Middle frontal gyrus (tissue), 1 donor: ENCODE measurements around the gene IGFALS.

Experiments
- DNase-seq: peaks from one replicate; pipeline ENCODE4 v3.0.0-alpha.2; 2015; ENCODE audit warnings: low spot score; ENCODE audit errors: extremely low spot score

The IGFALS gene

DNA sequence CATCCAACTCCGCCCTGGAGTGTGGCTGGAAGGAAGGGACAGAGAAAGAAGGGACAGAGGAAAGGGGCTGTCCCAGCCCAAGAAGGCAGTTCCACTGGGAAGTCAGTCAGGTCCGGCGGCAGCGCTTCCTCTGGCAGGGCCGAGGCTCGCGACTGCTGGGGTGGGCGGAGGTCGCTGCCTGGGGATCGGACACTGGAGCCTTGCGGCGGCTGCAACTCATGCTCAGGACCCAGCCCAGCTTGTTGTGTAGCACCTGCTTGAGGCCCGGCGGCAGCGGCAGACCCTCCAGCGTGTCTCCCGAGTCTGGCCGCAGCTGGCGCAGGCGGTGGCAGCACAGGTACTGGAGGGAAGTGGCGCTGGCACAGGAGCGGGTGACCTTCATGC is 16.5 kb downstream of the IGFALS start:
- no peak for DNase-seq

GRCh38 chr16:1776672-1776955 is 16.9 kb downstream of the IGFALS start:
- DNase-seq, result no peak

GRCh38 chr16:1775846-1776671 is 17.4 kb downstream of the IGFALS start:
- DNase-seq, result no peak

DNA sequence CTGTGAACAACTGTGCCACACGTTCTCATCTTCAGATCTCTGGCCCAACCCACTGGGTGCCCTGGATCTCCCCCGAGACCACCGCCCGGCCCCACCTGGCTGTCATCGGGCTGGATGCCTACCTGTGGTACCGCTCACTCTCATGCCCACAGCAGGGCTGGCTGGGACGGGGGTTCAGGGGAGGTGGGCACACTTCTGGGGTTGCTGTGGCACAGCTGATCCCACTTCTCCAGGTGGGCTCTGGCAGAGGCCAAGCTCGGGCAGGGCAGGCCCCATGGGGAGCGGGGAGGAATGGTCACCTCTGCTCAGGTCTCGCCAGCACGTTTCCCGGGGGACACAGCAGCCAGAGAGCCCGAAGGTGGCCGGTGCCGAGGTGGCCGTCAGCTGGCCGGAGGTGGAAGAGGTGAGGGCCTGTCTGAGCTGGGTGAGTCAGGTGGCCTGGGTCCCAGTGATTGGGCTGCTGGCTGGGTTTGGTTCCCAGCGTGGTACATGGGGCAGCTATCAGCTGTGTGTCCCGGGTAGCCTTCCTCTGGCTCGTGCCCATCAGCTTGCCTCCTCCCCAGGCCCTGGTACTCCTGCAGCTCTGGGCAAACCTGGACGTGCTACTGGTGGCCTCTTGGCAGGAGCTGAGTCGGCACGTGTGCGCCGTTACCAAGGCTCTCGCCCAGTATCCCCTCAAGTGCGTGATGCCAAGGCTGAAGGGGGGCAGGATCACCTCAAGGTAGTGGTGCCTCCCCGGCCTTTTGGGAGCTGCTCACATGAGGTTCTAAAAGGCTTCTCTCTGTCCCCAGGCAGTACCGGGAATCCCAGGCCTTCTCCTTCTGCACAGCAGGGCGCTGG is 18.3 kb downstream of the IGFALS start:
- no peak for DNase-seq

- no peak for DNase-seq
Measured at GRCh38 chr16:1774448-1774780, 19.1 kb downstream of the IGFALS start.

DNA sequence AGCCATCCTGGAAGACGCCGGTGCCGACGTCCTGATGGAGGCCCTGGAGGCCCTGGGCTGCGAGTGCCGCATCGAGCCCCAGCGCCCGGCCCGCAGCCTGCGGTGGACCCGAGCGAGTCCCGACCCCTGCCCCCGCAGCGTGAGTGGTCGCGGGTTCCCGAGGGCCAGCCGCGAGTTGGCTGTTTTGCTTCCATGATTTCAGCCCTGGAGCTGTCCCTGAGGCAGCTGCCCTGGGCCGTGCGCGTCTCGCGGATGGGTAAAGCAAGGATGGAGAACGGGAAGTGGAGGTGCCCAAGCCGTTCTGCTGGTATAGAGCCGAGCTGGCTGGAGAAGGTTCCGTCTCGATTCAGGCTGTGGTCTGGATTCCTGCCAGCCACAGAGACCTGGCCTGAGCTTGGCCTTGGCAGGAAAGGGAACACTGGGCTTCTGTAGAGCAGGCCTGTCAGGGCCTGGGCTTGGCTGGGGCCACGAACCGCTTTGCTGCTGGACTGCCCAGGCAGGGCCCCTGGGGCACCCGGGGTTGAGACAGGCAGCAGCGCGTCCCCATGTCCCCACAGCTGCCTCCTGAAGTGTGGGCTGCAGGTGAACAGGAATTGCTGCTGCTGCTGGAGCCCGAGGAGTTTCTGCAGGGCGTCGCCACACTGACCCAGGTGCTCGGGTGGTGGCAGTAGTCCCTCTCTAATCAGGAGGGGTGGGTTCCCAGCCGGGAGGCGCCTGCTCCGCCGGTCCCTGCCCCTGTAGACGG is 19.6 kb downstream of the IGFALS start:
- no peak for DNase-seq

GRCh38 chr16:1772908-1773702 is 20.4 kb downstream of the IGFALS start, which contains the start of gene MRPS34:
Gene MRPS34, minus strand, starts transcription at chr16:1773134. Its CDS starts 15 bp downstream, at chr16:1773119.
- peak; percentile 62 for DNase-seq

DNA sequence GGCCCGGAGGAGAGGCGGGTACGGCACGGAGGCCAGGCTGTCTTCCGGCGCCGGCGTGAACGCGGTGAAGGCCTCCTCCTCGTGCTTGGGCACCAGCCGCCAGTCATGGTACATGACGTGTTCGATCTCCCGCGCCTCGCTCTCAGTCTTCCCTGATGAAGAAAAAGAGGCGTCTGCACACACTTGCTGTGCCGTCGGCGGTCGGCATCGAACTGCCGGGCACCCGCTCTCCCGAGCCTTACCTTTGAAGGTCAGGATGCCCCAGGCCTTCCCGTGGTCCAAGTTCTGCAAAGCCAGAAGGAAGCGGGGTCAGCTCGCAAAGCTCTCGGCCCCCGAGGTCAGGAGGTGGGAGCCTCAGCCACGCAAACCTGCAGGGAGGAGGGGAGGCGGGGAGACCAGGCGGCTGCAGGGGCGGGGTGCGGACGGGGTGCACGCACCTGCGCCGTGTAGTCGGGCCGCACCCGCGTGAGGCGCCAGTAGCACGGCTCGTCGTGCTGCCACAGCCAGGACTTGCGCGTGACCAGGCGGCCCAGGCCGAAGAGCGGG is 21.1 kb downstream of the IGFALS start, which contains the start of gene EME2:
TSS of gene EME2 (plus strand) at position 449 of the 546 bp plus-strand sequence. CDS start 418 bp downstream, outside the sequence.
- DNase-seq, result no peak

GRCh38 chr16:1771864-1772361 is 21.6 kb downstream of the IGFALS start:
- DNase-seq, result no peak

- DNase-seq, result no peak
Measured at GRCh38 chr16:1771188-1771863, 22.2 kb downstream of the IGFALS start, which contains the start of gene NME3. Gene NME3, minus strand, starts transcription at chr16:1771543. Its CDS starts 9 bp downstream, at chr16:1771534.

GRCh38 chr16:1770328-1771187 is 22.9 kb downstream of the IGFALS start:
- DNase-seq, result peak; percentile 59

- DNase-seq, result no peak
Measured at GRCh38 chr16:1769402-1770300, 23.9 kb downstream of the IGFALS start.

DNA sequence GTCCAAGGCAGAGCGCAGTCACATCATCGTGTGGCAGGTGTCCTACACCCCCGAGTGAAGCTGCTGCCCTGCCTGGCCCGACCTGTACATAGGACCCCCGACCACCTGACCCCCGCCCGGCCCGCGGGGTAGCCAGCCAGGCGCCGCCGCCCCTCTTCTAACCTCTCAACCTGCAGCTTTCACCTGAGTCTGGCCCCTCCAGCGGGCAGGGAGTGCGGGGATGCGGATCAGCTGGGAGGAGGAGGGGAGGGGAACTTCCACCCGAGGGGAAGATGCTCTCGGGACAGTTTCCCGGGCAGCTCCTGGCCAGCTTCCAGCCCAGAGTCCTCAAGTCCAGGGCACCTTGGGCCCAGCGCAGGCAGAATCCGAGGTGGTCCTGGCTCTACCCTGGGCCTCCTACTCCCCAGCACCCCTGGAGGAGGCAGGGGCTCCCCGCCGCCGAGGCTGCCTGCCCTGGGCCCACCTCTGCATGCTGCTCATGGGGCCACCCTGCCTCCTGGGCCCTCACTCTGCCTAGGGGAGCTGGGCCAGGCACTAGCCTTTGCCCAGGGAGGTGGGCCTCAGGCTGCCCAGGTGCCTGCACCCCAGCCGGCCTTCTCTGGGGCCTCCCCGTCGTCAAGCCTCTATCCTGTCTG is 24.6 kb downstream of the IGFALS start:
- no peak for DNase-seq

DNA sequence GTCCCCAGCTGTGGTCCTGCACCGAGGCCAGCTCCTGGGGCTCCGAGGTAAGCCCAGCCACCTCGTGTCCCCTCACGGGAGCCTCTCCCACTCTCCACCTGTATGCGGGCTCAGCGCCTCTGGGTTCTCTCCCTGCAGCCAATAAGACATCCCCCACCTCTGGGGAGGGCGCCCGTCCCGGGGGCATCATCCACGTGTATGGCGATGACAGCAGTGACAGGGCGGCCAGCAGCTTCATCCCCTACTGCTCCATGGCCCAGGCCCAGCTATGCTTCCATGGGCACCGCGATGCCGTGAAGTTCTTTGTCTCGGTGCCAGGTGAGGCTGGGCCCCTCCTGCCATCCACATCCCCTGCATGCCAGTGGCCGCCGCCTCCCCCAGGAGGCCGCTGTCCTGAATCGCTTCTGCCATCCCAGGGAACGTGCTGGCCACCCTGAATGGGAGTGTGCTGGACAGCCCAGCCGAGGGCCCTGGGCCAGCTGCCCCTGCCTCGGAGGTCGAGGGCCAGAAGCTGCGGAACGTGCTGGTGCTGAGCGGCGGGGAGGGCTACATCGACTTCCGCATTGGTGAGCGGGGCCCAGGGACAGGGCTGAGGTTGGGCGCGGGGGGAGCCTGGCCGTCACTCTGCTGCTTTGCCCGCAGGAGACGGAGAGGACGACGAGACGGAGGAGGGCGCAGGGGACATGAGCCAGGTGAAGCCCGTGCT is 25.3 kb downstream of the IGFALS start:
- DNase-seq, result no peak

GRCh38 chr16:1767116-1767994 is 26.1 kb downstream of the IGFALS start:
- DNase-seq, result no peak

DNA sequence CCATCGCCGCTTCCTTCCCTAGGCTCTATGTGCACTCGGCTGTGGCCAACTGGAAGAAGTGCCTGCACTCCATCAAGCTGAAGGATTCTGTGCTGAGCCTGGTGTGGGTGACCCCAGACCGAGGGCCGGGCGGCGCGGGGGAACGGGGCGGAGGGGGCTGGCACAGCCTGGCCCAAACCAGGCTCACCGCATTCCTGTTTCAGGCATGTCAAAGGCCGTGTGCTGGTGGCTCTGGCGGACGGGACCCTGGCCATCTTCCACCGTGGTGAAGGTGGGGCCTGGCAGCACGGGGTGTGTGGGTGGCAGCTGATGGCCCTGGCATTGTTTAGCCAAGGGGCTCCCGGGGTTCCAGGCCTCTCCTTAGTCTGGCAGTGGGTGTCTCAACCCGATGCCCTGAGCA is 26.8 kb downstream of the IGFALS start:
- DNase-seq, result no peak
